Activated naive CD4-positive, alpha-beta T cell (primary cell): ENCODE results near the gene ATP6V0E1.

Source experiments
- DNase-seq, 4 experiments: peaks; one replicate each; lab custom pipeline; 2025; lab: John Stamatoyannopoulos, UW

Gene ATP6V0E1

DNA sequence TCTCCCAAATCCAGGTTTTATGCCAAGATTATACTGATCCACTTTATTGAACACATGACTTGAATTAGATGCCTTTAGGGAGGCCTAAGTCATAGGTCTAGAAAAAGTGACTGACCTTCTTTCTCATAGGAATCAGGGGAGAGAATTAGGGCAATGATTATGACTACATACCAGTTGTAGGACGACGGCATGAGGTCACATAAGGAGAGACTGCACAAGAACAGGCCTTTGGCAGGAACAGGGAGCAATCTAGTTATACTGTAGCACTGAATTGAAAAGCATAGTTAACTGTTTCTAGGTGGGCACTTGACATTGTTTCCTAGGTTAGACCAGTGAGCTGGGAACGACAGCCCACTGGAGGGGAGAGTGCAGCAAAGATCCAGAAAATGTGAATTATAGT lies 95.3 kb downstream of the ATP6V0E1 start:
- DNase-seq = no peak
